Suprapubic skin (tissue), 4 donors: ENCODE results near the gene LIPI. TPM values are rescaled to one million over a fixed set of nuclear protein-coding genes. Genes with fewer than 3 reads are reported as not detected.

ENCODE experiments used
- DNase-seq, 2 donors: peaks; one replicate each; pipeline ENCODE4 v3.0.0-alpha.2; 2019; ENCODE audit warnings: low spot score in 2 of 2
- H3K27ac ChIP-seq: fragments of 200-600 bp; sonication (generic); one replicate; pipeline ENCODE4 v1.5.1; 2019
- H3K27me3 ChIP-seq: fragments of 200-600 bp; sonication (generic); one replicate; pipeline ENCODE4 v1.5.1; 2019
- H3K36me3 ChIP-seq: fragments of 200-600 bp; sonication (generic); one replicate; pipeline ENCODE4 v1.5.1; 2019
- H3K4me1 ChIP-seq: fragments of 200-600 bp; sonication (generic); one replicate; pipeline ENCODE4 v1.5.1; 2019
- H3K4me3 ChIP-seq: fragments of 200-600 bp; sonication (generic); one replicate; pipeline ENCODE4 v1.5.1; 2019; ENCODE audit warnings: mild to moderate bottlenecking
- H3K9me3 ChIP-seq: fragments of 200-600 bp; sonication (generic); one replicate; pipeline ENCODE4 v1.5.1; 2019
- CTCF ChIP-seq, 2 donors: fragments of 200-600 bp in 1 of 2; fragments of 450-650 bp in 1 of 2; sonication (generic) in 1 of 2; IDR thresholded peaks; one replicate each; pipeline ENCODE4 v1.5.1; 2016 to 2019; ENCODE audit warnings: antibody characterized with exemption in 2 of 2, mild to moderate bottlenecking in 1 of 2, moderate library complexity in 1 of 2
- EP300 ChIP-seq: sonication (generic); formaldehyde crosslinking; IDR thresholded peaks from one replicate; pipeline ENCODE4 v1.6.1; 2017; ENCODE audit warnings: antibody characterized with exemption
- POLR2A ChIP-seq, 2 donors: fragments of 450-650 bp; IDR thresholded peaks; one replicate each; pipeline ENCODE4 v1.6.1; 2017; ENCODE audit warnings: antibody characterized with exemption in 2 of 2, mild to moderate bottlenecking in 2 of 2, moderate library complexity in 2 of 2
- POLR2AphosphoS5 ChIP-seq, 3 donors: sonication (generic); formaldehyde crosslinking; IDR thresholded peaks; one replicate each; pipeline ENCODE4 v1.6.1; 2017; ENCODE audit warnings: antibody characterized with exemption in 3 of 3
- WGBS: methylation state at CpG from one replicate; pipeline ENCODE4 v1.1.5; 2018; 5-methylcytosine and 5-hydroxymethylcytosine counted together
- total RNA-seq, 4 donors: library from RNA; depleted of rRNA; stranded (reverse); fragments of >200 nt; gene quantifications; one replicate each; pipeline ENCODE4 v1.1.0, GENCODE V29; 2016

LIPI gene
- total RNA-seq, 4 donors from 2014 or later: not detected

GRCh38 chr21:14080764-14081096 is 130.0 kb downstream of the LIPI start:
- 91% methylated on average over 3 of the region's 3 CpGs for WGBS
- TF ChIP-seq CTCF (IDR thresholded peaks at IDR 0.05) (no peak), EP300 (no peak), POLR2AphosphoS5 (IDR thresholded peaks at IDR 0.05) (no peak), POLR2A (IDR thresholded peaks at IDR 0.05) (no peak)
- Histone ChIP-seq H3K27ac (no peak overlapping the region), H3K4me3 (no peak overlapping the region), H3K36me3 (peaks cover 5% of the 10 kb centered on the region), H3K9me3 (peaks cover 8% of the 10 kb centered on the region), H3K27me3 (no peaks in the 10 kb centered on the region), H3K4me1 (no peaks in the 10 kb centered on the region)
- no peak for DNase-seq

GRCh38 chr21:14080040-14080763 is 130.6 kb downstream of the LIPI start:
- peaks cover 5% of the 10 kb centered on the region for H3K36me3 ChIP-seq
- WGBS: 93% methylated on average over 26 of the region's 26 CpGs
- TF ChIP-seq EP300: no peak
- no peak for TF ChIP-seq CTCF (IDR thresholded peaks at IDR 0.05)
- TF ChIP-seq POLR2AphosphoS5 (IDR thresholded peaks at IDR 0.05): no peak
- TF ChIP-seq POLR2A (IDR thresholded peaks at IDR 0.05): no peak
- peaks cover 8% of the 10 kb centered on the region for H3K9me3 ChIP-seq
- H3K4me1 ChIP-seq: no peaks in the 10 kb centered on the region
- H3K27me3 ChIP-seq: no peaks in the 10 kb centered on the region
- H3K27ac ChIP-seq: no peak overlapping the region
- no peak overlapping the region for H3K4me3 ChIP-seq
- DNase-seq: no peak

- peaks cover 8% of the 10 kb centered on the region for H3K9me3 ChIP-seq
- WGBS: 96% methylated on average over 40 of the region's 40 CpGs
- no peaks in the 10 kb centered on the region for H3K4me1 ChIP-seq
- H3K4me3 ChIP-seq: no peak overlapping the region
- H3K36me3 ChIP-seq: peaks cover under 1% of the 10 kb centered on the region
- H3K27ac ChIP-seq: no peak overlapping the region
- no peaks in the 10 kb centered on the region for H3K27me3 ChIP-seq
- TF ChIP-seq EP300 (no peak), CTCF (IDR thresholded peaks at IDR 0.05) (no peak), POLR2AphosphoS5 (IDR thresholded peaks at IDR 0.05) (no peak), POLR2A (IDR thresholded peaks at IDR 0.05) (no peak)
- DNase-seq: no peak
Observed at GRCh38 chr21:14078746-14079375, 131.9 kb downstream of the LIPI start.

GRCh38 chr21:14076143-14076806 is 134.5 kb downstream of the LIPI start:
- no peak for DNase-seq
- TF ChIP-seq POLR2AphosphoS5 (IDR thresholded peaks at IDR 0.05) (no peak), POLR2A (IDR thresholded peaks at IDR 0.05) (no peak), EP300 (no peak), CTCF (IDR thresholded peaks at IDR 0.05) (no peak)
- no peaks in the 10 kb centered on the region for H3K27me3 ChIP-seq
- no peak overlapping the region for H3K4me3 ChIP-seq
- no peak overlapping the region for H3K27ac ChIP-seq
- peaks cover 8% of the 10 kb centered on the region for H3K9me3 ChIP-seq
- H3K4me1 ChIP-seq: no peaks in the 10 kb centered on the region
- no peaks in the 10 kb centered on the region for H3K36me3 ChIP-seq
- 95% methylated on average over 32 of the region's 32 CpGs for WGBS
